ENCODE data around the gene FGGY.
"Not testable (repeated sequence)": the region's sequence is repeated elsewhere in the genome, so short reads cannot be mapped to it uniquely, and the experiment has no call there.

Gene FGGY

GRCh38 chr1:59496156-59496555 is 199.3 kb downstream of the FGGY start:
- DNase-seq, result not testable (repeated sequence)

DNA sequence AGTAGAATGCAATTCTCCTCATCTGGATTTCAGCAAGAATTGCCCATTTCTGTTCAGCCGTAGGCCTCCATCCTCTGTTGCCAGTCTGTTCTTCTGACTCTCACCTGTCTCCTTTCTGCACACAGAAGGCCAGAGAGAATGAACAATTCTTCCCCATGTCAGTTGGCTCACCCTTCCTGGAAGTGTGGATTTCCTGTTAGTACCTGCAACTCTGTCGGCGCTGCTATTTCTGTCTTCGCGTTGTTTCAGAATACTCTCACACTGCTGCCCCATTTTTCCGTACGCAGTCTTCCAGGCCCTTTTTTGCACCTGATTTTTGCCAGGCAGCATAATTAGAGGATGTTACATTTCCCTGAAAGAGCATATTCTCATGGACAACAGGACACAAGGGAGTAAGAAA is 200.7 kb downstream of the FGGY start:
- DNase-seq, result no peak

- no peak for DNase-seq
Measured at GRCh38 chr1:59498640-59499039, 201.7 kb downstream of the FGGY start.

GRCh38 chr1:59499273-59499942 is 202.5 kb downstream of the FGGY start:
- no peak for DNase-seq

GRCh38 chr1:59499943-59500569 is 203.2 kb downstream of the FGGY start:
- no peak for DNase-seq

DNA sequence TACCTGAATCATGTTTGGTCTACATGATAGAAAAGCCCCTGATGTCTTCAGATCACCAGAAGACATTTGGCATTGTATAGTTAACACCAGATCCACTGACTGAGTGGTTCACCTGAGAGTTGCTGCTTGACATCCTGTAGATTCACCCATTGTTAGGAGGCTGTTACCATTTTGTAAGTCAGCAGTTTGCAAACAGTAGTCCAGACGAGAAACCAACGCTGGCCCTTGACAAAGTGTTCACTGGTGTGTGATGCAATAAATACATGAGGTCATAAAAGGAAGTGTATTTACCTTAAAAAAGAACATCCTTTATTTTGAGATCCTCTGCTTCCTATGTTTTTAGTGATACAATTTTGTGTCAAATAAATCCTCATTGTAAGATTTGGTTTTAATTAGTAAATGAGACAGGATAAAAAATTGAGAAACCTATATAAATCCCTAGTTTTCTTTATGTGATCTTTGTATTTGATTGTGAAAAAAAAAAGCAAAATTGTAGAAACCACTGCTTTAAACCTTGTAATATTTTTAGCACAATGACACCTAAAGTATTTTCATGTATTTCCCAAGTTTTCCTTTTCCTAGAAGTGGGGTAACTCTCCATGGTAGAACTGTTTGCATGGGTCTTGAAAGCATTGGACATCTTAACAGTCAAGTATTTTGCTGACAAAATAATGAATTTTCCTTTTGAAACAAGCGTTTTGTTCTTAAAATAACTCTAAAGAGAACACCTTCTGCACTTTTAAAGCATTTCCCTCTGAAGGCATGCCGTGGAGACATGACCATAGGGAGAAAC is 204.3 kb downstream of the FGGY start:
- no peak for DNase-seq

- DNase-seq, result peak; percentile 45
Measured at GRCh38 chr1:59502009-59502691, 205.3 kb downstream of the FGGY start.

GRCh38 chr1:59504276-59504675 is 207.4 kb downstream of the FGGY start:
- DNase-seq, result no peak

DNA sequence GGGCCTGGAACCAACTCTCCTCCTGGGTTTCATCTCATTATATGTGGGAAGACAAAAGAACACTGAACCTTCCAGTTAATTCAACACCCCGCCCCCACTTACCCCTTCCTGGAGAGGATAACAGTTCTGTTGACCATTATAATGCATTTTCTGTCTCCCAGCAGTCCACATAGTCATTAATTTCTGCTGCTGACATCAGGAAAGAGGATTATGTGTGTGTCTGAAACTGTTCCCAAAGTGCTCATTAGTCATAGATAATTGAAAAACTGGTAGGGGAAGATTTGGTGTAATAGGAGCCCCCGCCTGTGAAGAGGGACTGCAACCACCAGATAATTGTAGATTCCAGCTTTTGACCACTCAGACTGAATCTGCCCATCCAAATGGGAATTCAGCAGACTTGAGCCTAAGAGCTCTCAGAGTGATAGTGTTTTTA is 208.7 kb downstream of the FGGY start:
- DNase-seq, result peak; percentile 97

DNA sequence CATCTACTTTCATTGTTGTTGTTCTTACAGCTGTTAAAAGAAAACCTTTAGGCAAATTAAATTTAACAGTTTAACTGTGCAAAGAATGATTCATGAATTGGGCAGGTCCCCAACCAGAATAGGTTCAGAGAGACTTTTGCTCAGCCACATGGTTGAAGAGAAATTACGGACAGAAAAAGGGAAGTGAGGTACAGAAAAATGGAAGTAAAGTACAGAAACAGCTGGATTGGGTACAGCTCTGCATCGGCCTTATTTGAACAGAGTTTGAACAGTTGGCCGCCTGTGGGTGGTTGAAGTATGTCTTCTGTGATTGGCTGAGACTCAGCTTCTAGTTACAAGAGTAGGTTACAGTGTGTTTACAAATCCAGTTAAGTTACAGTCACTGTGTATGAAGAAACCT is 210.1 kb downstream of the FGGY start:
- no peak for DNase-seq

DNA sequence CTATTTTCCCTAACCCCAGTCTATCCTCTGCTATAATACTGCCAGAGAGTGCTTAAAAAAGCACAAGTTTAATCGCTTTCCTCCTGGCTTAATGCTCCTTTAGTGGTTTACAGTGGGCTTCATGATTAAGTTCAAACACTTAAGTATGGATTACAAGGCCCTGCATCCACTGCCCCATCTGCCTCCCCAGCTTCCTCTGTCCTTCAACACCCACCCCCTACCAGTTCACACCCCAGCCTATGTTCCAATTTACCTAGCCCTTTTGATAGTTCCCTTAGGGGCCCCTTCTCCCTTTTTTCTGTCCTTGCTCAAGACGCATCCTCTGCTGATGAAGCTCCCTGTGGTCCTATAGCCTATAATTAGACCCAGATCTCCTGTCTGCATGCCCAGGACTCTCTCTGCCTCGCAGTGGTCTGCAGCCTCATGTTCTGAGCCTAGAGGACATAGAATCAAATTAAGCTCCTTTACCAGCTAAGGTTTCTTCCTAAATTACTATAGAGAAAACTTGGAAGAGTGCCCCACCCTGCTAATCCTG is 212.5 kb downstream of the FGGY start:
- DNase-seq, result peak; percentile 80

- no peak for DNase-seq
Measured at GRCh38 chr1:59510249-59510648, 213.4 kb downstream of the FGGY start.

- no peak for DNase-seq
Measured at GRCh38 chr1:59511476-59512465, 214.9 kb downstream of the FGGY start.

DNA sequence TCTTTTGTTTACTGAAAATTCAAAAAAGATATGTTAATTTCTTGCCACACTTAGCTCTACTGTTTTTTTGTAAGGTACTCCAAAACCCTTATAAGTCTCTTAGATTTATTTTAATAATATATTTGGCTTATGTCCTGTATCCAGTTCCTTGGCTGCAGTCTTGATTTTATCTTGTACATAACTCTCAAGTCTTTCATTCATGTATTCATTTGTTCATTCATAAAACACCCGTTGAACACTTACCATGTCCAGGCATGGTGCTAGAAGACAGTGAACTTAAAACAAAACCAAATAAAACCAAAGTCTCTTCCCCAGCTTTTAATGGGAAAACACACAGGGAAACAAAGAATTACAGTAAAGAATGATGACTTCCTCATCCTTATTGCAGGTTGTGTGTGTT is 215.8 kb downstream of the FGGY start:
- DNase-seq, result no peak

DNA sequence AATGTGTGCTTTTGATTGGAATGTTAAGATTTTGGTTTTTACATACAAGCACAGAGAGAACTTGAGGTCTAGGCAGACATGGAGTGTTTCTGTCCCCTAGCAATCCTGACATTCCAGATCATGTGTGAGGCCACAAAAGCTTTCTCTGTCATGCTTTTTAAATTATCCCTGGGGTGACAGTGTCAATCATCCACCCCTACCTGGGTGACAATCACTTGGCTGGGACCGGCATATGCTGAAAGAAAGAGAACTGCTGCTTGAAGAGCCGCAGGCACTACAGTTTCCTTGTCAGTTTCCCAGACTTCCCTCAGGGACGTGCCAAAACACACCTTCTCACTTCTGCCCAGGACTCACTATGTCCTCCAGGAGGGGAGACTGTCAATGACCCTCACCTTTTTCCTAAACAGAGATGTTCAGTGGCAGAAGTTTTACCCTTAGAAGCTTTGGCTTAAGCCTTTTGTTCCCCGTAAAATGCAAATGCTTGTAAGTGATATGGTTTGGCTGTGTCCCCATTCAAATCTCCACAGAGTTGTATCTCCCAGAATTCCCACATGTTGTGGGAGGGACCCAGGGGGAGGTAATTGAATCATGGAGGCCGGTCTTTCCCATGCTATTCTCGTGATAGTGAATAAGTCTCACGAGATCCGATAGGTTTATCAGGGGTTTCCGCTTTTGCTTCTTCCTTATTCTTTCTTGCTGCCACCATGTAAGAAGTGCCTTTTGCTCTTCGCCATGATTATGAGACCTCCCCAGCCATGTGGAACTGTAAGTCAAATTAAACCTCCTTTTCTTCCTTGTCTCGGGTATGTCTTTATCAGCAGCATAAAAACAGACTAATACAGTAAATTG is 217.4 kb downstream of the FGGY start:
- DNase-seq, result no peak

DNA sequence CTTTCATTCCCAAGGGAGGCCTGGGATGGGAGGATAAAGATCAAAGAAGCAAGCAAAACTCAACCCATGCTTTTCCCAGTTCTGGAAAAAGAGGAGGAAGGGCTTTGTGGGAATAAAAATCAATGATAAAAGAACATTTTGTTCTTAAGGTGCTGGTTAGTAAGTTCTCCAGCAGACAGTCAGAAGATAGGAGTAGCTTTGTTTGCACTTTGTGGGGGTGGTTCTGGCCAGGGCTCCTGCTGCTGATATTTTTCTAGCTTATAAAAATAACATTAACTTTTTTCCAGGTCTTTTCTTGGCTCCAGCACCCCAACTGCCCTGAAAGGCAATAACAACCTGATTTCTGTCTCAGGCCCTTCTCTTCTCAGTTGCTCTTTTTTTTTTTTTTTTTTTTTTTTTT is 220.0 kb downstream of the FGGY start:
- DNase-seq, result no peak

GRCh38 chr1:59520194-59520593 is 223.3 kb downstream of the FGGY start:
- no peak for DNase-seq

DNA sequence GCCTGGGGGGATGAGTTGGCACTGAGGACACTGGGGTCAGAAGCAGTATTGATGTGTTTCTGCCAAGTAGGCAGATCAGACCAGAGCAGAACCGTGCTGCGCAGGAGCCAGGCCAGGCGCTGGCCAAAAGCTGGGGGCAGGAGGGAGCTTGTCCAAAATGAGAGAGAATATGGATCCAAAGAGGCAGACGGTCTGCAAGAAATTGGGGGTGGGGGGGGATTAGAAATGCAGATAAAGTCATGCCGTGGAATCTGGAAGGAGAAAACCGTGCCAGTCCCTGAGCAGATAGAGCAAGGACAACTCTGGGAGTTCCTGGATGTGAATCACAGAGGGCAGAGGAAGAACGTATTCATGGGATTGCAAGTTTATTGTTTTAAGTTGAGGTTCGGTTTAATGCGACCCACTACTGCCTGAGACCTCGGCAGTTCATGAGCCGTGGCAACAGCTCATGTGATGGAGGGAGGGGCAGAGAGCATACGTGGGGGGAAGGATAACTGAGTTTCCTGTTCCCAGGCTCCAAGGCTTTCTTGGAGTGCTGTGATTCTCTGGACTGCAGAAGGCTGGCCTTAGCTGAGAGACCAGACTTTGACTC is 224.0 kb downstream of the FGGY start:
- no peak for DNase-seq

GRCh38 chr1:59521456-59521855 is 224.6 kb downstream of the FGGY start:
- DNase-seq, result no peak

DNA sequence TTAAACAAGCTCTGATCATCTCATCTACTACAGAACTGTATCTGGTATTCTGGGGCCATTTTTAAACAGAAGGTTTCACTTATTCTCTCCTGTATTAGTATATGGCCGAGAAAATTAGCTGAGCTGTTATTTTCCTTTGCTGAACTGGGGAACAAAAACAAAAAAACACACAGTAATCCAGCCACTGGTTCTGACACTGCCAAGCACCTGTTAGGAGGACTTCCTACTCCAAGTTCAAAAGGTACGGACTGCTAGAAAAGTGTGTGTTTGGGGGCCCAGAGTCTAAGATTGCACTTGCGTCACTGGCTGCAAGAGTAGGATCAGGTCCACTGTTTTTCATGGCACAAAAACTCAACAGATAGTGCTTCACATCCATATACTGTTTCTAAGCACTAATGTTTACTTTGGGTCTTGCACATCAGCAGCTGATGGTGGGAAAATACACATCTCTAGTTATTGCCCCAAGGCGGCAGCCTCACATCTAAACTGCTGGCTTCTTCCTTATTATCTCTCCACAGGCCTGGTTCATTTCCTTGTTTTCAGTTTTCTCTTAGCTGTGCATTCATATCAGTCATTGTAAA is 226.1 kb downstream of the FGGY start:
- no peak for DNase-seq

Data from NCI-H2227 treated with DMSO at 0.1 percent for 48 hours (cell line).